Stomach smooth muscle (tissue), 2 donors: ENCODE measurements around the gene CDC26.

Experiments
- H3K27ac ChIP-seq: one replicate; pipeline ENCODE4 v1.7.0; 2013; ENCODE audit warnings: mild to moderate bottlenecking, low read length, inconsistent platforms
- H3K27me3 ChIP-seq, 2 donors: one replicate each; pipeline ENCODE4 v1.7.0; 2013; ENCODE audit warnings: low read length in 2 of 2; ENCODE audit not compliant: insufficient read depth in 2 of 2, control insufficient read depth in 1 of 2
- H3K36me3 ChIP-seq, 2 donors: one replicate each; pipeline ENCODE4 v1.7.0; 2013; ENCODE audit warnings: low read length in 2 of 2; ENCODE audit not compliant: control insufficient read depth in 2 of 2, insufficient read depth in 2 of 2
- H3K4me1 ChIP-seq: one replicate; pipeline ENCODE4 v1.7.0; 2013; ENCODE audit warnings: low read length; ENCODE audit not compliant: control insufficient read depth, insufficient read depth
- H3K4me3 ChIP-seq, 2 donors: one replicate each; pipeline ENCODE4 v1.7.0; 2013; ENCODE audit warnings: low read length in 2 of 2
- H3K9ac ChIP-seq, 2 donors: one replicate each; pipeline ENCODE4 v1.7.0; 2013; ENCODE audit warnings: low read length in 2 of 2, mild to moderate bottlenecking in 1 of 2
- H3K9me3 ChIP-seq, 2 donors: one replicate each; pipeline ENCODE4 v1.7.0; 2013; ENCODE audit warnings: low read length in 2 of 2; ENCODE audit not compliant: control insufficient read depth in 2 of 2
- donor health status: healthy.
- donor health status: Pancreatic carcinoma.

Gene CDC26

DNA sequence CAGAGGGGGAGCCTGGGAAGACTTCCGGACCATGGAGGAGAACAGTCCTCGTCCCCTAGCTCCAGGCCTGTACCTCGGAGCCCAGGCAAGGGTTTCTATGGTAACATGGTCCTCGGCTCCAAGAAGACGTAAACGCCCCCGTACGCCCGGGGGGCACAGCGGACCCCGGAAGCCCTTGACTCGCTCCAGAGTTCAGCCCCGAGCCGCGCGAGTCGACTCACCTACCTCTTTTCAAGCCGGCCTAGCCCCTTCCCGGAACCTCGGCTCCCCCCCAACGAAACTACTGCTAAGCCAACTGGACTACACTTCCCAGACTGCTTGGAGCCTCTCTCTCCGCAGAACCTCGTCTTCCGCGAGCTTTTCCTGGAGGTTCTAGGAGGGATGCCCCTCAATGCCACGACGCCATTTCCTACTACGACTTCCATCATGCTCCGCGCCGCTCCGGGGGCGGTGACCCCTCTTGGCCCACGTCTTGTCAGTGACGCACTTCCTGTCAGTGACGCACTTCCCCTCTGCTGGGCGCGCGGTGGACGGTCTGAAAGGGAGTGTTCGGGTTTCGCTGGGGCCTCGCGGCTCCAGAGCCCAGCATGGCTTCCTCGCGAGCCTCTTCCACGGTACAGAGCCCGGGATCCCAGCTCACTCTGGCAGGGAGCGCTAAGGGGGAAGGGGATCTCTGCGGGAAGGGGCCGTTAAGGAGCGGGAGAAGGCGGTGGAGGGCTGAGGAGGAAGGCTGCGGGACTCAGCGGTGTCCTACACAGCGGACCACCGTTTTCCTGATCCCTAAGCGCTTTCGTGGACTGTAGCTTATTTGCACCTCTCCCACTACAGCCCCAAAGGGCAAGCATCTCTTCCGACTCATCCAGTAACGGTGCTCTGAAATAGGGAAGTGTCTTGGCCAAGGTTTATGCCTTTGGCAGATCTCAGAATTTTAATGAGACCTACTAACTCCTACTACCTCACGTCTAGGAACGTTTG, at the start of gene CDC26, which contains the start of gene PRPF4:
Gene CDC26, minus strand, starts transcription at position 416 of the 975 bp plus-strand sequence. CDS start 3,065 bp downstream, outside the sequence.
Gene PRPF4, plus strand, starts transcription at position 502 of the 975 bp plus-strand sequence. Its CDS starts 86 bp downstream, at position 588.
- peaks cover 10% of the 10 kb centered on the region for H3K4me1 ChIP-seq
- no peaks in the 10 kb centered on the region for H3K9me3 ChIP-seq
- H3K27ac ChIP-seq, result peak within 1 kb of the TSS; percentile 97
- H3K27me3 ChIP-seq, result no peaks in the 10 kb centered on the region
- peak within 1 kb of the TSS; percentile 94 to 100 for H3K9ac ChIP-seq
- H3K4me3 ChIP-seq, result peak within 1 kb of the TSS; percentile 85 to 100
- peaks cover 29 to 34% of the 10 kb centered on the region in 2 donors for H3K36me3 ChIP-seq

- H3K27me3 ChIP-seq, result no peaks in the 10 kb centered on the region
- no peak overlapping the region for H3K27ac ChIP-seq
- no peaks in the 10 kb centered on the region for H3K4me1 ChIP-seq
- no peak overlapping the region for H3K4me3 ChIP-seq
- H3K36me3 ChIP-seq, result peaks cover 15 to 20% of the 10 kb centered on the region in 2 donors
- no peak overlapping the region for H3K9ac ChIP-seq
- H3K9me3 ChIP-seq, result no peaks in the 10 kb centered on the region
These were observed 47.3 kb upstream of the CDC26 start for GRCh38 chr9:113322671-113323070.

DNA sequence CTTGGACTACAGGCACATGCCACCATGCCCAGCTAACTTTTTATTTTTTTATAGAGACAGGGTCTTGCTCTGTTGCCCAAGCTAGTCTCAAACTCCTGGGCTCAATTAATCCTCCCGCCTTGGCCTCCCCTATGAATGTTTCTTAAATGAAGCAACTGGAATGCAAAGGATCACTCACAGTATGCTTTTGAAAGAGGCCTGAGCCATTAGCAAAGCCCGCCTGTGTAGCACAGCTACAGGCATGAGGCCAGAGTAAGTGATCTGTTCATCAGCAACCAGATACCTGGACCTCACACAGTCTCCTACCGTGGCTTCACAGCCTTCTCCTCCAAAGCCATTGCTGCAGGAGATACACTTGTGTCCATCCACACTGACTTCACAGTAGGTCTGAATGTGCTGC, 44.7 kb upstream of the CDC26 start:
- H3K27ac ChIP-seq, result no peak overlapping the region
- no peak overlapping the region for H3K4me3 ChIP-seq
- H3K9ac ChIP-seq, result no peak overlapping the region
- H3K4me1 ChIP-seq, result no peaks in the 10 kb centered on the region
- no peaks in the 10 kb centered on the region for H3K9me3 ChIP-seq
- H3K27me3 ChIP-seq, result no peaks in the 10 kb centered on the region
- peaks cover 15 to 29% of the 10 kb centered on the region in 2 donors for H3K36me3 ChIP-seq

DNA sequence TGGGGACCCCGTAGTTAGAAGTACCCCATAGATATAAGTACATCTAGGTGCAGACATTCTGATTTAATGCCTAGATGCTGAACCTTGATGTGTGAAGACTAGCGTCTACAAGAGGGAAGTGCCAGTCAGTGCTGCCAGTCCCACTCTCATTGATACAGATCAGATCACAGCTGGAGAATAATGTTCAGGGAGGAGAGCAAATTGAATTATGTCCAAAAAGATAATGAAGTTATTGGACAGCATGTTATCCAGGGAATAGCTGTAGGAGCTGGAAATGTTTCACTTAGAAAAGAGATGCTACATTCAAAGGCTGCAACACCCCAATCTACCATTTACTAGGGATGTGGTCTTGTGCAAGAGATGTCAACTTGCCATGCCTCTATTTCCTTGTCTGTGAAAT, 43.7 kb upstream of the CDC26 start:
- no peak overlapping the region for H3K9ac ChIP-seq
- no peak overlapping the region for H3K4me3 ChIP-seq
- no peaks in the 10 kb centered on the region for H3K9me3 ChIP-seq
- peaks cover 15 to 29% of the 10 kb centered on the region in 2 donors for H3K36me3 ChIP-seq
- H3K27me3 ChIP-seq, result no peaks in the 10 kb centered on the region
- no peak overlapping the region for H3K27ac ChIP-seq
- no peaks in the 10 kb centered on the region for H3K4me1 ChIP-seq

- H3K36me3 ChIP-seq, result peaks cover 15 to 28% of the 10 kb centered on the region in 2 donors
These were observed 42.4 kb upstream of the CDC26 start for GRCh38 chr9:113317777-113318176.

DNA sequence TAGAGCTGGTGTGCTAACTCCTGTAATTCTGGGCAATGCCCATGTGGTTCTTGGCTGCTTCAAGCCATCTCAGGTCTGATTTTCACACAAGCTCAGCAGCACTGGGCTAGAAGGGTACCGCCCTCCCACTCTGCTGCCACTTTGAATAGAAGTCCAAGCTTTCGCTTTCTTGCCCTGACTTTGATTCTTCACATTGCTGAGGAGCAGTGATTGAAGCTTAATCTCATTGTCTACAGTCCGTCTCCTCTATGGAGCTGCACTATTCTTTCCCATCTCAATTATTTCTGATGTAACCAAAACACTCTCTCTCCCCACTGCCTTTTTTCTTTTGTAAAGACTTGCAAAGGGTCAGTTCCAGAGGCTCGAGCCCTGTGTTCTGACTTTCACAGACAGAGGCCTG, 40.7 kb upstream of the CDC26 start:
- no peak overlapping the region for H3K9ac ChIP-seq
- H3K4me1 ChIP-seq, result no peaks in the 10 kb centered on the region
- H3K9me3 ChIP-seq, result no peaks in the 10 kb centered on the region
- no peak overlapping the region for H3K27ac ChIP-seq
- peaks cover 15 to 23% of the 10 kb centered on the region in 2 donors for H3K36me3 ChIP-seq
- no peak overlapping the region for H3K4me3 ChIP-seq
- H3K27me3 ChIP-seq, result no peaks in the 10 kb centered on the region

More at GRCh38 chr9:113317777-113318176, 42.4 kb upstream of the CDC26 start:
- H3K27ac ChIP-seq, result no peak overlapping the region
- no peak overlapping the region for H3K9ac ChIP-seq
- H3K27me3 ChIP-seq, result no peaks in the 10 kb centered on the region
- H3K9me3 ChIP-seq, result no peaks in the 10 kb centered on the region
- no peaks in the 10 kb centered on the region for H3K4me1 ChIP-seq
- no peak overlapping the region for H3K4me3 ChIP-seq

DNA sequence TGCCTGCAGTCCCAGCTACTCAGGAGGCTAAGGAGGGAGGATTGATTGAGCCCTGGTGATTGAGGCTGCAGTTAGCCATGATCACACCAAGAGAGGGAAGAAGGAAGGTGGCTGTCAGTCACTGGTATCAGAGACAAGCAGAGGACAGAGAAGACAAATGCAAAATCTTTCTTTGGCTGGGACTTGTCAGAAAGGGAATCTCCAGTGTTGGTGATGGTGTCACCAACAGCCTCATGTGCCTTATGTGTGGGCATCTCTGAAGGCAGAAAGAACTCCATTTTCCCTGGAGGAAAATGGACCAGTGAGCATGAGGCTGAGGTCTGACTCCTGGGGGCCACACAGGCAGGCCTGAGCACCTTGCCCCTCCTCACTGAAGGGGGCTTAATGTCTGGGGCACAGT, 39.9 kb upstream of the CDC26 start:
- no peaks in the 10 kb centered on the region for H3K4me1 ChIP-seq
- no peak overlapping the region for H3K9ac ChIP-seq
- peaks cover 12 to 18% of the 10 kb centered on the region in 2 donors for H3K36me3 ChIP-seq
- H3K27ac ChIP-seq, result no peak overlapping the region
- no peaks in the 10 kb centered on the region for H3K9me3 ChIP-seq
- H3K4me3 ChIP-seq, result no peak overlapping the region
- no peaks in the 10 kb centered on the region for H3K27me3 ChIP-seq

- Histone ChIP-seq H3K4me3 (no peak overlapping the region), H3K4me1 (no peaks in the 10 kb centered on the region), H3K36me3 (peaks cover 1 to 11% of the 10 kb centered on the region in 2 donors), H3K9me3 (no peaks in the 10 kb centered on the region), H3K27me3 (no peaks in the 10 kb centered on the region), H3K27ac (no peak overlapping the region), H3K9ac (no peak overlapping the region)
These were observed 37.9 kb upstream of the CDC26 start for GRCh38 chr9:113313261-113313660.

DNA sequence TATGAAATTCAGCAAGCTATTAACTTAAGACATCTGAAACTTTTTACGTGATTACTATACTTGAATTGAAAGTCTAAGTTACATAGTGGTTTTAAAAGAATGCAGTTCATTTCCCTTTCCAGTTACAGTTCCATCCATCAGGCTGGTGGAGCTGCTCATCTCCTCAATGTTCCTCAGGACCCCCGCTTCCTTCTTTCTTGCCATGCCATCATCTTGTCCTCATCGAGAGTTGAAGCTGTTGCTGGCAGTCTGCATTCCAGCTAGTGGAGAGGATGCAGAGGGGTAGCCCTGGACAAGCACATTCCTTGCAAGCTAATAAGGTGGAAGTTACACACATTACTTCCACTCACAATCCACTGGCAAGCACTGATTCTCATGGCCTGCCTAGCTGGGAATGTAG, 36.6 kb upstream of the CDC26 start:
- H3K4me1 ChIP-seq, result no peaks in the 10 kb centered on the region
- H3K4me3 ChIP-seq, result no peak overlapping the region
- H3K9me3 ChIP-seq, result no peaks in the 10 kb centered on the region
- no peak overlapping the region for H3K27ac ChIP-seq
- no peaks in the 10 kb centered on the region for H3K27me3 ChIP-seq
- peaks cover 0 to 5% of the 10 kb centered on the region in 2 donors for H3K36me3 ChIP-seq
- no peak overlapping the region for H3K9ac ChIP-seq

GRCh38 chr9:113310538-113310937, 35.2 kb upstream of the CDC26 start:
- H3K4me1 ChIP-seq, result no peaks in the 10 kb centered on the region
- H3K4me3 ChIP-seq, result no peak overlapping the region
- no peak overlapping the region for H3K27ac ChIP-seq
- no peaks in the 10 kb centered on the region for H3K9me3 ChIP-seq
- no peak overlapping the region for H3K9ac ChIP-seq
- H3K27me3 ChIP-seq, result no peaks in the 10 kb centered on the region
- no peaks in the 10 kb centered on the region for H3K36me3 ChIP-seq
